HepG2 (cell line): ENCODE results near the gene TP53I3. TPM values are rescaled to one million over a fixed set of nuclear protein-coding genes. Genes with fewer than 3 reads are reported as not detected.

Source experiments
- E2F2 ChIP-seq: sonication (generic); formaldehyde crosslinking; IDR thresholded peaks from 2 replicates; pipeline ENCODE4 v1.4.0; 2020; ENCODE audit warnings: missing genetic modification reagents, borderline replicate concordance
- GTF2F1 ChIP-seq: fragments of 150-350 bp; IDR thresholded peaks from 2 replicates; pipeline ENCODE4 v1.6.1; 2014; ENCODE audit warnings: low read length
- TOE1 ChIP-seq: sonication (generic); formaldehyde crosslinking; IDR thresholded peaks from 2 replicates; pipeline ENCODE4 v1.4.0; 2020; ENCODE audit warnings: mild to moderate bottlenecking, missing genetic modification reagents
- TP53 ChIP-seq: sonication (generic); formaldehyde crosslinking; conservative IDR thresholded peaks from 2 replicates; pipeline ENCODE4 v1.4.0; 2020; ENCODE audit warnings: missing genetic modification reagents
- U2AF1 ChIP-seq: fragments of 200-400 bp; formaldehyde crosslinking; optimal IDR thresholded peaks from 2 replicates; pipeline ENCODE3; 2017; ENCODE audit warnings: mild to moderate bottlenecking, low read depth, low read length
- UBTF ChIP-seq: sonication (generic); formaldehyde crosslinking; IDR thresholded peaks from 2 replicates; pipeline ENCODE4 v1.4.0; 2020; ENCODE audit warnings: mild to moderate bottlenecking, missing genetic modification reagents
- WIZ ChIP-seq: sonication (generic); formaldehyde crosslinking; IDR thresholded peaks from 2 replicates; pipeline ENCODE4 v1.5.1; 2020; ENCODE audit warnings: mild to moderate bottlenecking, missing genetic modification reagents
- ZBTB46 ChIP-seq: sonication (generic); formaldehyde crosslinking; IDR thresholded peaks from 2 replicates; pipeline ENCODE4 v1.4.0; 2020; ENCODE audit warnings: mild to moderate bottlenecking, missing genetic modification reagents, borderline replicate concordance
- ZNF230 ChIP-seq: sonication (generic); formaldehyde crosslinking; IDR thresholded peaks from 2 replicates; pipeline ENCODE4 v1.4.0; 2020; ENCODE audit warnings: mild to moderate bottlenecking, missing genetic modification reagents
- ZNF318 ChIP-seq: sonication (generic); formaldehyde crosslinking; IDR thresholded peaks from 2 replicates; pipeline ENCODE4 v1.4.0; 2020; ENCODE audit warnings: mild to moderate bottlenecking, missing genetic modification reagents
- ZNF549 ChIP-seq: sonication (generic); formaldehyde crosslinking; IDR thresholded peaks from 2 replicates; pipeline ENCODE4 v1.5.0; 2020; ENCODE audit warnings: missing genetic modification reagents
- polyA plus RNA-seq, 8 experiments: library from polyadenylated mRNA; depleted of rRNA in 3 of 8; stranded (reverse) in 7 of 8; unstranded in 1 of 8; fragments of >200 nt; fragmentation: Illumina TruSeq in 4 of 8; extraction: Trizol in 4 of 8; gene quantifications; 2 replicates each; pipeline versions ENCODE4 v1.2.1 to v1.2.3, GENCODE V29; 2011 to 2016; ENCODE audit warnings: low read depth in 4 of 8, missing spikeins in 1 of 8, mixed read lengths in 1 of 8; ENCODE audit not compliant: insufficient read depth in 1 of 8
- total RNA-seq, 5 experiments: library from RNA; depleted of rRNA; stranded (reverse); fragments of >200 nt; fragmentation: Illumina TruSeq; extraction: Trizol; gene quantifications; 2 replicates each; pipeline ENCODE4 v1.2.3, GENCODE V29; 2016; ENCODE audit warnings: low read depth in 1 of 5

TP53I3 gene
- total and polyA plus RNA-seq, 2 of the 13 experiments (the other 11 are each of a cell fraction or from before 2014, with no cell fraction given) = 25.0 to 44.1 TPM

GRCh38 chr2:24075915-24076848 is 8.5 kb downstream of the TP53I3 start, which contains the start of gene SF3B6 (continued):
- 0 out of 2 replicates have a peak, but pooled peaks have one; percentile 26 for TF ChIP-seq ZBTB46 (CRISPR knock-in tag)
- TF ChIP-seq TOE1 (CRISPR knock-in tag) = peak; percentile 89; the same call in 1 of the 2 replicates
- TF ChIP-seq TP53 (CRISPR knock-in tag) = 0 out of 2 replicates have a peak, but pooled peaks have one; percentile 66
- TF ChIP-seq GTF2F1 = peak; percentile 75; the same call in 1 of the 2 replicates
- peak; percentile 94 for TF ChIP-seq ZNF318
- no peak for TF ChIP-seq WIZ (CRISPR knock-in tag)
- TF ChIP-seq E2F2 (CRISPR knock-in tag) = no peak
- TF ChIP-seq UBTF (CRISPR knock-in tag) = peak; percentile 97
- peak; percentile 97 for TF ChIP-seq U2AF1
- TF ChIP-seq ZNF230 (CRISPR knock-in tag) = peak; percentile 96
- no peak for TF ChIP-seq ZNF549 (CRISPR knock-in tag)
